Suprapubic skin (tissue), 4 donors: ENCODE measurements around the gene TMEM145.

Experiments used
- EP300 ChIP-seq: sonication (generic); formaldehyde crosslinking; IDR thresholded peaks from one replicate; pipeline ENCODE4 v1.6.1; 2017; ENCODE audit warnings: antibody characterized with exemption
- POLR2AphosphoS5 ChIP-seq, 3 donors: sonication (generic); formaldehyde crosslinking; IDR thresholded peaks; one replicate each; pipeline ENCODE4 v1.6.1; 2017; ENCODE audit warnings: antibody characterized with exemption in 3 of 3

DNA sequence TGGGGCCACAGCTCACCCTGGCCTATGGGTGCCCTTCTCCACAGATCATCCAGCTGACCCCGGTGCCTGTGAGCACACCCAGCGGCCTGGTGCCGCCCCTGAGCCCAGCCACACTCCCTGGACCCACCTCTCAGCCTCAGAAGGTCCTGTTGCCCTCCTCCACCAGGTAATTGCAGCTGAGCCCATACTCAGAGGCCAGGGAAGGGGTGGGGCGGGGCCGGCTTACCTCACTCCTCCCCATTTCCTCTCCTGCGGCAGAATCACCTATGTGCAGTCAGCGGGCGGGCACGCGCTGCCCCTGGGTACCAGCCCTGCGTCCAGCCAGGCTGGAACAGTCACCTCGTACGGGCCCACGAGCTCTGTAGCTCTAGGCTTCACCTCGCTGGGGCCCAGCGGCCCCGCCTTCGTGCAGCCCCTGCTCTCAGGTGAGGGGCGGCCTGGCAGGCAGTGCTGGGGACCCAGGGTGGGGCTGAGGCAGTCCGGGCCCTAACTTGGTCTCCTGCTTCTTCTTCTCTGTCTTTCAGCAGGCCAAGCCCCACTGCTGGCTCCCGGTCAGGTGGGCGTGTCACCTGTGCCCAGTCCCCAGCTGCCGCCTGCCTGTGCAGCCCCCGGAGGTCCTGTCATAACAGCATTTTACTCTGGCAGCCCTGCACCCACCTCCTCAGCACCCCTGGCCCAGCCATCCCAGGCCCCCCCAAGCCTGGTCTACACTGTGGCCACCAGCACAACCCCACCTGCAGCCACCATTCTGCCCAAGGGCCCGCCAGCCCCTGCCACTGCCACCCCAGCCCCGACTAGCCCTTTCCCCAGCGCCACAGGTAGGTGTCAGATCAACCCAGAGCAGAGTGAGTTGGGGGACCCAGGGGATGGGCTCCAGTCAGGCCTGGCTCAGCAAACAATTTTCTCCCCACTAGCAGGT, 20.8 kb upstream of the TMEM145 start:
- no peak for TF ChIP-seq EP300
- no peak for TF ChIP-seq POLR2AphosphoS5 (IDR thresholded peaks at IDR 0.05)
